ENCODE measurements around the gene CACNG6.

DNA sequence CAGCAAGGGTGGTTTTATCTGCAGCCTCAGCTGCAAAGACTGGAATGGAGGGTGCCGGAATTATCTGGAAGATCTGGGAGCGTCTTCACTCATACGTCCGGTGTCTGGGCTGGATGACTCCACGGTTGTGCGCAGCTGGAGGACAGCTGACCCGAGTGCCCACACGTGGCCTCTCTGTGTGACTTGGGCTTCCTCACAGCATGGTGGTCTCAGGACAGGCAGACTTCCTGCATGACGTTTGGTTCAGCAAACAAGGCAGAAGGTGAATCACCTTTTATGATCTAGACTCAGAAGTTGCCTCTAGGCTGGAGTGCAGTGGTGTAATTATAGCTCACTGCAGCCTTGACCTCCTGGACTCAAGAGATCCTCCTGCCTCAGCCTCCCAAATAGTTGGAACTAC, 33.2 kb downstream of the CACNG6 start:
- TF ChIP-seq, protein P1, sequence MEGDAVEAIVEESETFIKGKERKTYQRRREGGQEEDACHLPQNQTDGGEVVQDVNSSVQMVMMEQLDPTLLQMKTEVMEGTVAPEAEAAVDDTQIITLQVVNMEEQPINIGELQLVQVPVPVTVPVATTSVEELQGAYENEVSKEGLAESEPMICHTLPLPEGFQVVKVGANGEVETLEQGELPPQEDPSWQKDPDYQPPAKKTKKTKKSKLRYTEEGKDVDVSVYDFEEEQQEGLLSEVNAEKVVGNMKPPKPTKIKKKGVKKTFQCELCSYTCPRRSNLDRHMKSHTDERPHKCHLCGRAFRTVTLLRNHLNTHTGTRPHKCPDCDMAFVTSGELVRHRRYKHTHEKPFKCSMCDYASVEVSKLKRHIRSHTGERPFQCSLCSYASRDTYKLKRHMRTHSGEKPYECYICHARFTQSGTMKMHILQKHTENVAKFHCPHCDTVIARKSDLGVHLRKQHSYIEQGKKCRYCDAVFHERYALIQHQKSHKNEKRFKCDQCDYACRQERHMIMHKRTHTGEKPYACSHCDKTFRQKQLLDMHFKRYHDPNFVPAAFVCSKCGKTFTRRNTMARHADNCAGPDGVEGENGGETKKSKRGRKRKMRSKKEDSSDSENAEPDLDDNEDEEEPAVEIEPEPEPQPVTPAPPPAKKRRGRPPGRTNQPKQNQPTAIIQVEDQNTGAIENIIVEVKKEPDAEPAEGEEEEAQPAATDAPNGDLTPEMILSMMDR (conservative IDR thresholded peaks at IDR 0.05; ENCODE audit: low read depth, low read length) = no peak
- TF ChIP-seq EZH2 (IDR thresholded peaks at IDR 0.05; ENCODE audit: borderline replicate concordance, low read depth, low read length, poor library complexity, severe bottlenecking) = no peak
